H1 (cell line): ENCODE data around the gene IL20RB. TPM values are rescaled to one million over a fixed set of nuclear protein-coding genes. Genes with fewer than 3 reads are reported as not detected.

Experiments used
- CTCF ChIA-PET: fragments of 300-600 bp; sonication (Branson Sonifier 250); formaldehyde crosslinking; loops from one replicate; lab custom pipeline; 2021; ENCODE audit not compliant: partially characterized antibody; lab: Charles Lee
- POLR2A ChIA-PET: fragments of 300-600 bp; sonication (Branson Sonifier 250); formaldehyde crosslinking; loops from one replicate; lab custom pipeline; 2021; ENCODE audit warnings: inconsistent platforms; ENCODE audit not compliant: partially characterized antibody; lab: Charles Lee
- DNase-seq, 2 experiments: peaks; one replicate each; pipeline versions ENCODE4 v3.0.0 to v3.0.0-alpha.2; 2010 to 2022; ENCODE audit warnings: low spot score in 2 of 2, low read depth in 1 of 2, mixed read lengths in 1 of 2
- FAIRE-seq: peaks from 2 replicates; lab custom pipeline; 2011; peaks lifted over from hg19 to GRCh38; lab: Jason Lieb, UNC
- H2AFZ ChIP-seq: 2 replicates; pipeline ENCODE4 v1.8.1; 2012; ENCODE audit warnings: low read length, inconsistent platforms
- H2AK5ac ChIP-seq: 2 replicates; pipeline ENCODE4 v1.6.1; 2013; ENCODE audit warnings: low read depth, low read length
- H2BK120ac ChIP-seq: replicated peaks from 2 replicates; pipeline ENCODE3; 2013; ENCODE audit warnings: low read depth, low read length, inconsistent platforms
- H2BK12ac ChIP-seq: 2 replicates; pipeline ENCODE4 v1.6.1; 2013; ENCODE audit warnings: low read depth, low read length
- H2BK15ac ChIP-seq: 2 replicates; pipeline ENCODE4 v1.6.1; 2013; ENCODE audit warnings: low read length
- H2BK20ac ChIP-seq: 2 replicates; pipeline ENCODE4 v1.6.1; 2013; ENCODE audit warnings: low read length
- H2BK5ac ChIP-seq: 2 replicates; pipeline ENCODE4 v1.6.1; 2013; ENCODE audit warnings: low read depth, low read length
- H3K14ac ChIP-seq: 2 replicates; pipeline ENCODE4 v1.6.1; 2013; ENCODE audit warnings: inconsistent platforms; ENCODE audit not compliant: insufficient read length
- H3K18ac ChIP-seq: 2 replicates; pipeline ENCODE4 v1.6.1; 2013; ENCODE audit warnings: low read length; ENCODE audit errors: extremely low read depth
- H3K23ac ChIP-seq: 2 replicates; pipeline ENCODE4 v1.6.1; 2013; ENCODE audit warnings: inconsistent platforms; ENCODE audit not compliant: insufficient read length
- H3K23me2 ChIP-seq: 2 replicates; pipeline ENCODE4 v1.6.1; 2013; ENCODE audit warnings: low read depth, low read length
- H3K27ac ChIP-seq: 2 replicates; pipeline ENCODE4 v1.6.1; 2011; ENCODE audit warnings: low read depth, low read length, inconsistent platforms
- H3K27me3 ChIP-seq, 4 experiments: replicated peaks in 1 of 4; 1 replicate in 1 of 4; 2 replicates in 3 of 4; pipeline versions ENCODE4 v1.6.1 to v1.8.1; 2011 to 2013; ENCODE audit warnings: low read length in 3 of 4, mild to moderate bottlenecking in 3 of 4, inconsistent platforms in 2 of 4, mixed read lengths in 2 of 4, moderate library complexity in 1 of 4; ENCODE audit not compliant: control insufficient read depth in 3 of 4, insufficient read depth in 3 of 4; ENCODE audit errors: extremely low read depth in 1 of 4
- H3K36me3 ChIP-seq, 4 experiments: 2 replicates each; pipeline versions ENCODE4 v1.6.1 to v1.8.1; 2011 to 2013; ENCODE audit warnings: mild to moderate bottlenecking in 4 of 4, low read length in 3 of 4, moderate library complexity in 2 of 4, control low read depth in 1 of 4, inconsistent platforms in 1 of 4; ENCODE audit not compliant: insufficient read depth in 4 of 4, control insufficient read depth in 2 of 4
- H3K4ac ChIP-seq: replicated peaks from 2 replicates; pipeline ENCODE3; 2013; ENCODE audit warnings: low read length, low read depth, mixed read lengths, inconsistent platforms; ENCODE audit not compliant: insufficient read length
- H3K4me1 ChIP-seq, 4 experiments: replicated peaks in 1 of 4; 1 replicate in 1 of 4; 2 replicates in 3 of 4; pipeline versions ENCODE4 v1.6.1 to v1.8.1; 2011 to 2013; ENCODE audit warnings: low read length in 3 of 4, inconsistent platforms in 2 of 4, mixed read lengths in 1 of 4; ENCODE audit not compliant: insufficient read depth in 4 of 4, control insufficient read depth in 3 of 4
- H3K4me2 ChIP-seq, 2 experiments: 2 replicates each; pipeline versions ENCODE4 v1.6.1 to v1.8.1; 2011 to 2013; ENCODE audit warnings: low read depth in 2 of 2, low read length in 2 of 2, control low read depth in 1 of 2, inconsistent platforms in 1 of 2, mild to moderate bottlenecking in 1 of 2; ENCODE audit not compliant: insufficient read depth in 1 of 2
- H3K4me3 ChIP-seq, 4 experiments: fragments of 200-600, 300-600 bp in 1 of 4; sonication (generic), shearing (Covaris generic), sonication (Bioruptor Twin) in 1 of 4; 2 replicates each; pipeline versions ENCODE4 v1.5.1 to v1.8.1; 2011 to 2016; ENCODE audit warnings: low read length in 4 of 4, low read depth in 3 of 4, control low read depth in 2 of 4, inconsistent platforms in 2 of 4, mild to moderate bottlenecking in 2 of 4, mixed read lengths in 1 of 4, moderate library complexity in 1 of 4; ENCODE audit not compliant: insufficient read depth in 2 of 4; ENCODE audit errors: extremely low read depth in 1 of 4
- H3K56ac ChIP-seq: replicated peaks from 2 replicates; pipeline ENCODE3; 2013; ENCODE audit warnings: low read depth, mild to moderate bottlenecking, mixed read lengths, low read length, inconsistent platforms; ENCODE audit not compliant: insufficient read length
- H3K79me1 ChIP-seq: 2 replicates; pipeline ENCODE4 v1.6.1; 2013; ENCODE audit warnings: low read depth, low read length, control low read depth
- H3K79me2 ChIP-seq, 2 experiments: 2 replicates each; pipeline versions ENCODE4 v1.6.1 to v1.8.1; 2012 to 2013; ENCODE audit warnings: low read length in 2 of 2, mild to moderate bottlenecking in 2 of 2, inconsistent platforms in 1 of 2; ENCODE audit not compliant: insufficient read depth in 2 of 2, control insufficient read depth in 1 of 2
- H3K9ac ChIP-seq, 4 experiments: replicated peaks in 1 of 4; 1 replicate in 1 of 4; 2 replicates in 3 of 4; pipeline versions ENCODE4 v1.6.1 to v1.8.1; 2011 to 2013; ENCODE audit warnings: low read depth in 3 of 4, low read length in 3 of 4, control low read depth in 2 of 4, mild to moderate bottlenecking in 2 of 4, moderate library complexity in 2 of 4, inconsistent platforms in 1 of 4; ENCODE audit errors: extremely low read depth in 1 of 4
- H3K9me3 ChIP-seq, 2 experiments: 2 replicates each; pipeline versions ENCODE4 v1.6.1 to v1.8.1; 2012 to 2013; ENCODE audit warnings: mild to moderate bottlenecking in 2 of 2, moderate library complexity in 2 of 2, control low read depth in 1 of 2, inconsistent platforms in 1 of 2, low read depth in 1 of 2, low read length in 1 of 2, mixed read lengths in 1 of 2; ENCODE audit not compliant: insufficient read depth in 2 of 2
- H4K20me1 ChIP-seq, 2 experiments: replicated peaks in 1 of 2; 2 replicates each; pipeline versions ENCODE3 to v1.8.1; 2011 to 2013; ENCODE audit warnings: inconsistent platforms in 2 of 2, low read length in 2 of 2, mild to moderate bottlenecking in 1 of 2; ENCODE audit not compliant: insufficient read depth in 2 of 2, control insufficient read depth in 1 of 2
- H4K5ac ChIP-seq: 2 replicates; pipeline ENCODE4 v1.6.1; 2013; ENCODE audit warnings: low read length, low read depth, mixed read lengths, inconsistent platforms; ENCODE audit not compliant: insufficient read length
- H4K8ac ChIP-seq: 2 replicates; pipeline ENCODE4 v1.8.0; 2013; ENCODE audit warnings: mild to moderate bottlenecking, moderate library complexity, low read length, inconsistent platforms; ENCODE audit not compliant: insufficient read depth; ENCODE audit errors: extremely low read depth
- H4K91ac ChIP-seq: replicated peaks from 2 replicates; pipeline ENCODE3; 2013; ENCODE audit warnings: low read length, mixed read lengths, inconsistent platforms; ENCODE audit not compliant: insufficient read length
- GABPA ChIP-seq: IDR thresholded peaks from 2 replicates; pipeline ENCODE4 v1.6.1; 2011; ENCODE audit warnings: mild to moderate bottlenecking, low read length, moderate library complexity, borderline replicate concordance; ENCODE audit not compliant: insufficient read depth
- JUN ChIP-seq: IDR thresholded peaks from 2 replicates; pipeline ENCODE4 v1.6.1; 2011; ENCODE audit warnings: low read depth, mild to moderate bottlenecking, improper control_type of control experiment, low read length
- KDM4A ChIP-seq: IDR thresholded peaks from one replicate; pipeline ENCODE4 v1.7.1; 2012; ENCODE audit warnings: low read depth, mild to moderate bottlenecking, moderate library complexity, low read length, inconsistent platforms; ENCODE audit not compliant: severe bottlenecking
- TAF1 ChIP-seq: IDR thresholded peaks from 2 replicates; pipeline ENCODE4 v1.6.1; 2011; ENCODE audit warnings: mild to moderate bottlenecking, low read depth, low read length
- TAF7 ChIP-seq: optimal IDR thresholded peaks from 2 replicates; pipeline ENCODE3; 2011; ENCODE audit warnings: low read depth, mild to moderate bottlenecking, inconsistent platforms, low read length, moderate library complexity, borderline replicate concordance
- polyA plus RNA-seq, 7 experiments: library from polyadenylated mRNA; depleted of rRNA in 3 of 7; stranded (reverse) in 5 of 7; unstranded in 2 of 7; fragments of >200 nt in 5 of 7; fragments of 200-250 nt in 2 of 7; gene quantifications; 1 replicate in 5 of 7; 2 replicates in 1 of 7; 4 replicates in 1 of 7; pipeline versions ENCODE4 v1.2.1 to v1.2.3, GENCODE V29; 2011 to 2013; ENCODE audit warnings: missing spikeins in 2 of 7, mixed read lengths in 2 of 7
- total RNA-seq: library from RNA; stranded (reverse); fragmentation: NEBNext Ultra II Directional; extraction: Animal tissue kit (Norgen Biotek cat#: 25700); gene quantifications from 2 replicates; pipeline ENCODE4 v1.2.1, GENCODE V29; 2021

The IL20RB gene
- total and polyA plus RNA-seq, 2 of the 8 experiments (the other 6 are each of a cell fraction or from before 2014, with no cell fraction given), result 1.6 to 1.8 TPM

- Histone ChIP-seq H2BK12ac (no peak overlapping the region), H2AK5ac (no peak overlapping the region), H3K36me3 (peaks cover 0 to 5% (median 2%) of the 10 kb centered on the region in 4 experiments; a peak in 3 of 8 replicates), H3K18ac (no peak overlapping the region), H3K56ac (no peak overlapping the region), H3K27ac (no peak overlapping the region), H3K4me3 (no peak overlapping the region), H4K5ac (no peak overlapping the region), H3K4me1 (no peaks in the 10 kb centered on the region), H3K27me3 (no peaks in the 10 kb centered on the region), H3K23me2 (no peaks in the 10 kb centered on the region), H2BK20ac (no peak overlapping the region), H3K9ac (no peak overlapping the region), H4K91ac (no peak overlapping the region), H3K79me2 (peaks cover 0 to 30% of the 10 kb centered on the region in 2 experiments; a peak in 2 of 4 replicates), H2BK120ac (no peak overlapping the region), H4K20me1 (peaks cover 2 to 5% of the 10 kb centered on the region in 2 experiments), H2BK15ac (no peak overlapping the region), H3K23ac (no peak overlapping the region), H3K79me1 (peaks cover 2% of the 10 kb centered on the region; the same call in 1 of the 2 replicates), H3K4ac (no peak overlapping the region), H3K14ac (no peak overlapping the region), H2AFZ (no peak overlapping the region), H4K8ac (no peak overlapping the region), H3K4me2 (no peak overlapping the region), H3K9me3 (no peaks in the 10 kb centered on the region), H2BK5ac (no peak overlapping the region)
- DNase-seq (no peak), FAIRE-seq (no peak)
- CTCF ChIA-PET, result no interaction called here
- TF ChIP-seq KDM4A (no peak), GABPA (no peak), JUN (no peak), TAF7 (no peak), TAF1 (no peak)
- POLR2A ChIA-PET, result no interaction called here
Measured at GRCh38 chr3:136928240-136928639, 29.5 kb upstream of the IL20RB start.
